HG03045 (cell line): ENCODE data around the gene CCDC85C.

Experiments used
- ATAC-seq: cut with Tn5 transposase; IDR thresholded peaks from one replicate; pipeline ENCODE4 v1.9.1; 2021; ENCODE audit warnings: mild to moderate bottlenecking, moderate library complexity; ENCODE audit not compliant: unreplicated experiment

The CCDC85C gene

DNA sequence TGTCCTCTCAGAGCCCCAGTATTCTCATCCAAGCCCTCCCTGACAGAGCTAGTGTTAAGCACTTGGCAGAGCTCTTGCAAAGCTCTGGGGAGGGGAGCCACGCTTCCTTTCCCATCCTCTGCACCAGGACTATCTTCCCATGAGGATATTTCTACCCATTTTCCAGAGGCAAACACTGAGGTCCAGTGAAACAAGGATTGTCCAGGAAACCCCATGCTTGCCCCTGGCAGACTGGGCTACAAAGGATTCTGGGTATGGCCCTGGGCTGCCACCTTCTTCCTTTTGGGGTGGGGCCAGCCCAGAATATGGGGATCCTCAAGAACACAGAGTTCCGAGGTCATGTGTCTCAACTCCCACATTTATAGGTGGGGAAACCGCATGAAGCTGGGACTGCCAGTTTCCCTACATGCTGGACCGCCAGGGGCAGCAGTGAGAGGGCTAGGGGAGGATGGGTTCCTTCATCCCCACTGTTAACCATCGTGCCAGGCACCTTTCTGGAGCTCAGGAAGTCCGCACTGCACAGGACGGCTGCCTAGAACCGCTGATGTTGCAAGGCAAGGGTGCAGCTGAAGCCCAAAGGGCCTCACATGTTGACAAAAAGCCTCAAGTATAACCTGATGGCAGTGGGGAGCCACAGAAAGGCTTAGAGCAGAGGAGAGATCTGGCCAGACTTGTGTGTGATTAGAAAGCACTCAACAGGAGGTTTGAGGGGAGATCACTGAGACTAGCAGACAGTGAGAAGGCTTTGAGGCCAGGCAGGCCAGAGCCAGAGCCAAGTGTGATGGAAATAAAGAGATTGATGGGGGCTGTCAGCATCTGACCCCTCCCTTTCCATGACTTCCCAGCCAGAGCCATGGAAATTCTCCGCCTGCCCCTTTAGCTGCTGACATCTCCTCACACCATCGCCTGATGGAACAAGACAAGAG lies 5.5 kb upstream of the CCDC85C start:
- ATAC-seq = no peak

DNA sequence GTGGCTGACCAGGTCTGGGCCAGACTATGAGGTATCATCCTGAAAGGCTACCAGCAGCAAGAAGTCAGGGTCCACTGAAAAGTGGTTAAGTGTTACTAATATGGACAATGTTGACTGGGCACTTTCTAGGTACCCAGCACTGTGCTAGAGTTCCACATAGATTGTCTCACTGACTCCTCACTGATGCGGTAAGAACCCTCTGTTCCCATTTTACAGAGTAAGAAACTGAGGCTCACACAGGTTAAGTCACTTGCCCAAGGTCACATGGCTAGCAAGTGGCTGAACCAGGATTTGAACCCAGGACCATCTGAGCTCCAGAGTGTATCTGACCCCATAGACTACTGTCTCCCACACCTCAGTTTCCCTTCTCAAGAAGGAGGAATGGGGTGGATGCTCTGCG lies 4.6 kb upstream of the CCDC85C start:
- ATAC-seq = no peak

DNA sequence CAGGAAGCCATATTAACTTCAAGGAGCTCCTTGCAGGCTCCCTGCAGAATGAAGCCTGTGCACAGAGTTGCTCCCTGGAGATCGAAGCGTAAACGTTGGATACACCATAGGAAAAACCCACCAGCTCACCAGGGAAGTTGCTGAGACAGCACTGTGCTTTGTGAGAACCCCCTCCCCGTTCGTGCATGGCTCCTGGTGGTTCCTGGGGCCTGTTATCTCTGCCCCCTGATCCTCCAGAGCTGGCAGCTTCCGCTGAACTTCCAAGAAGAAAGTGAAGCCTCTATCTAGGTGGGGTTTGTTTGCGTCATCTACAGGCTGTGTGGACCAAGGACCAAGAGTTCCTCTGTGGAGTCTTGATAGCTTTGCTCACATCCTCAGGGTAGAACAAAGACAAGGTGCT lies 2.4 kb upstream of the CCDC85C start:
- no peak for ATAC-seq

GRCh38 chr14:99605299-99605961 lies 1.4 kb upstream of the CCDC85C start:
- peak; percentile 30 for ATAC-seq

GRCh38 chr14:99604766-99605298 lies 825 bp upstream of the CCDC85C start:
- peak; percentile 25 for ATAC-seq

- ATAC-seq = peak; percentile 89
These were observed 315 bp upstream of the CCDC85C start for GRCh38 chr14:99604278-99604765.

GRCh38 chr14:99602788-99603415 lies 1.1 kb downstream of the CCDC85C start:
- ATAC-seq = no peak

DNA sequence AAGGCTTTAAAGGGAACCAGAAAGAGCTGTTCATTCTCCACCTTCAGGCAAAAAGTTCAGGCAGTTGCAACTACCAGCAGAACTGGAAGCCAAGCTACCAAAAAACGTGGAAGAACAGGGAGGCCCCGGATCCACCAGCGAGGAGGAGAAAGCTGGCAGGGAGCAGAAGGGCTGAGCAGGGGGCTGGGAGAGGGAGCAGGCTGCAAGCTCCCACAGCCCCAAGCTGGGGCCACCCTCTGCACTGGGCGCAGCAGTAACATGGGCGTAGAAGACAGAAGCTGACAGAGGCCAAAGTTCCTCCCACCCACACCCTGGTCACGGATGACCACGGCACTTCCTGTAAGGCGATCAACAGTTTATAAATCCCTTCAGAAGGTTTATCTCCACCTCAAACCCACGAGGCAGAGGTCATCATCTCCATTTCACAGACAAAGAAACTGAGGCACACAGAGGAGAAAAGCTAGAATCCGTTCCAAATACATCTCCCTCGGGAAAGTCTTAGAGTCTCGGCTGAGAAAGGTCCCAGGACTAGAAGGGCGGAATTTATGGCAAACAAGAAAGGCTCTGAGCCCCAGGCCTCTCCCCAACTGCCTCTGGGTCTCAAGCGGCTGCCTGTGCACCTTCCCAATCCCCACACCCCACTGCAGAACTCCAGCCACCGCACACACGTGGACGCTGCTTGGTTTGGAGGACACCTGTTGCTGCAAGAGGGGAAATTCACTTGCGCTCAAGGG lies 1.8 kb downstream of the CCDC85C start:
- ATAC-seq = no peak

GRCh38 chr14:99601361-99601831 lies 2.6 kb downstream of the CCDC85C start:
- no peak for ATAC-seq

GRCh38 chr14:99600232-99600888 lies 3.6 kb downstream of the CCDC85C start:
- ATAC-seq = no peak

- ATAC-seq = no peak
These were observed 4.6 kb downstream of the CCDC85C start for GRCh38 chr14:99599393-99599792.

GRCh38 chr14:99598774-99599173 lies 5.2 kb downstream of the CCDC85C start:
- no peak for ATAC-seq

- no peak for ATAC-seq
These were observed 6.0 kb downstream of the CCDC85C start for GRCh38 chr14:99597911-99598600.

- no peak for ATAC-seq
These were observed 7.2 kb downstream of the CCDC85C start for GRCh38 chr14:99596772-99597171.

- no peak for ATAC-seq
These were observed 7.9 kb downstream of the CCDC85C start for GRCh38 chr14:99596071-99596627.

DNA sequence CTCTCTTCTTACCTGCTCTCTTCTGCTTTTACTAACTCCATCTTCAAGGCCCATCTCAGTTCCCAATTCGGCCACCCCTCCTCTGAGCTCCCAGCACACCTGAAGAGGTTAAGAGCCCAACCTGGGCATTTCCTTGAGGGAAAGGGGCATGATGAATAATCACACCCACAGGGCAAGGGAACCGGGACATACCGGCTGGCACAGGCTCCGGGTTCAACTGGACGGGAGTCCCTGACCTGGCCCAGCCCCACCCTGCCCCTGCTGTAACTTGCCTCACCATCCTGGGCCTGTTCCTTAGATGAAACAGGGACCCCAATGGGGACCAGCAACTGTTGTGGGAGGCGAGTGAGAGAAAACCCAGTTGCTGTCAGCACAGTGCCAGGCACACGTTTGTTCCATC lies 8.5 kb downstream of the CCDC85C start:
- ATAC-seq = no peak

DNA sequence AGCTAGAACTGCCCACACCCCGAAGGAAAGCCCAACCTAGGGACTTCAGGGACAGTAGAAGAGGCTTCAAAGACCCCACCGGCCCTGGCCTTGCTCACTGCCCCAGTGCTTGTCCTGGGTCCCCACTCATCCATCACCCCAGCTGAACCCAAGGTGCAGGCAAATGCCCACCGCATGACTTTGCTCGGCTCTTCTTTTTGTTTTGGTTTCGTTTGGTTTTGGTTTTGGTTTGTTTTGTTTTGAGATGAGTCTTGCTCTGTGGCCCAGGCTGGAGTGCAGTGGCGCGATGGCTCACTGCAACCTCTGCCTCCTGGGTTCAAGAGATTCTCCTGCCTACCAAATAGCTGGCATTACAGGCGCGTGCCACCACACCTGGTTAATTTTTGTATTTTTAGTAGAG lies 9.0 kb downstream of the CCDC85C start:
- peak; percentile 91 for ATAC-seq

- ATAC-seq = no peak
These were observed 9.8 kb downstream of the CCDC85C start for GRCh38 chr14:99593971-99594841.
